ENCODE data around the gene REM2.
"Not testable (repeated sequence)": the region's sequence is repeated elsewhere in the genome, so short reads cannot be mapped to it uniquely, and the experiment has no call there.

REM2 gene

GRCh38 chr14:22848351-22849164 lies 34.5 kb upstream of the REM2 start:
- peak; percentile 20 for DNase-seq

- peak; percentile 22 for DNase-seq
Observed at GRCh38 chr14:22849212-22849819, 33.7 kb upstream of the REM2 start.

- peak; percentile 53 for DNase-seq
Observed at GRCh38 chr14:22850944-22851764, 31.9 kb upstream of the REM2 start.

- not testable (repeated sequence) for DNase-seq
Observed at GRCh38 chr14:22852178-22852577, 30.8 kb upstream of the REM2 start.

- no peak for DNase-seq
Observed at GRCh38 chr14:22852599-22852939, 30.5 kb upstream of the REM2 start.

GRCh38 chr14:22852940-22853767 lies 29.9 kb upstream of the REM2 start:
- peak; percentile 86 for DNase-seq

- not testable (repeated sequence) for DNase-seq
Observed at GRCh38 chr14:22854296-22854695, 28.7 kb upstream of the REM2 start.

- DNase-seq: no peak
Observed at GRCh38 chr14:22854963-22855724, 27.9 kb upstream of the REM2 start.

GRCh38 chr14:22856428-22856827 lies 26.6 kb upstream of the REM2 start:
- no peak for DNase-seq

- not testable (repeated sequence) for DNase-seq
Observed at GRCh38 chr14:22860377-22860776, 22.6 kb upstream of the REM2 start.

- no peak for DNase-seq
Observed at GRCh38 chr14:22861651-22862050, 21.4 kb upstream of the REM2 start.

GRCh38 chr14:22864979-22865378 lies 18.0 kb upstream of the REM2 start:
- DNase-seq: no peak

GRCh38 chr14:22865424-22866405 lies 17.3 kb upstream of the REM2 start:
- no peak for DNase-seq

GRCh38 chr14:22866874-22867273 lies 16.1 kb upstream of the REM2 start:
- DNase-seq: no peak

- no peak for DNase-seq
Observed at GRCh38 chr14:22870811-22871223, 12.2 kb upstream of the REM2 start.

- peak; percentile 90 for DNase-seq
Observed at GRCh38 chr14:22871224-22872032, 11.6 kb upstream of the REM2 start, which contains the start of gene LRP10. TSS of gene LRP10 (plus strand) at chr14:22871740. CDS start at chr14:22872304, 564 bp downstream.

- DNase-seq: peak; percentile 80
Observed at GRCh38 chr14:22872033-22872832, 10.8 kb upstream of the REM2 start.

- DNase-seq: no peak
Observed at GRCh38 chr14:22872833-22873520, 10.0 kb upstream of the REM2 start.
